ENCODE data around the gene LIN7A.

Gene LIN7A

DNA sequence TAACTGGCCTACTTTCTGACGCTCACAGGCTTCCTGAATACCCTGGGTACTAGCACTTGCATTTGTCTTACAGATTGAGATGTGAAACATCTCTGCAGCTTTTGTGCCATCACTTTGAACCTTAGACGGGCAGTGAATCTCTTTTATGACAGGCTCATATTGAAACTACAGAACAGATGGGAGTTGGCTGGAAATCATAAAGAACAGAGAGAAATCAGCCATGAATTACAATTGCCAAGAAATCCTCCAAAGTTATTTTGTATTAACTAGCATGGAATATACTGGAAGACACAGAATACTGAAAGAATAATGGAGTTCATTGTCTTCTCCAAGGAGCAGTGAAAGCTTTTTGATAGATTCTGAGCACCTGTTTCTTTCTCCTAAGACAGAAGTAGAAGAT is 188.3 kb downstream of the LIN7A start:
- no peak for DNase-seq (ENCODE audit: low read depth)

- DNase-seq (ENCODE audit: low read depth), result no peak
Measured at GRCh38 chr12:80747800-80748199, 189.9 kb downstream of the LIN7A start.

DNA sequence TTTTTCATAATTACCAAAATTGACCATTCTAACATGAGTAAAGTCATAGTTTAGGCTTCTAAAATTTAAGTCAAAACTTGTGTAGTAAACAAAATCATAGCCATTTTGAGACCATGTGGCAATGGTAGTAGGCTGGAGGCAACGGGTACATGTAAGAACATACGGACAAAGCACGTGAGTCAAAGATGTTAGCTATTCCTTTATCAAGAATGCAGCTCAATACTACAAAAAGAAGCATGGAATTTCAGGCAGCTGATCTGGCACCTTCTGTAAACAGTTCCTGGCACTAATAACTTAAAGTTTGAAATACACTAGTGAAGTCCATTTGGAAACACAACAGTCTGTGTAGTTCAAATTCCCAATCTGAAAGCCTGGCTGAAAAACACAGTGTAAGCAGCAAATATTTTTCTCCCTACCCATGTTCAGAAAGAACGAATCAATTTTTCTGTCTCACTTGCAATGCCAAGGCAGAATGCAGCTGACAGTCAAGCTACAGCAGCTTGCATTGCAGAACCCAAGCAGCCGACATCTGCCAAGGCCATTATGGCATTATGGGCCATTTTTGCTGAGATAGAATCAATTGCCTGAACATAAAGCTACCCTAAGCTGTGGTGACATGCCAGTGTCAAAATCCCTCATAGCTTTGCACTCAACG is 191.8 kb downstream of the LIN7A start:
- DNase-seq (ENCODE audit: low read depth), result no peak
